AG09309 (cell line): ENCODE data around the gene FGF21.

Experiments
- DNase-seq: peaks from one replicate; pipeline ENCODE4 v3.0.0-alpha.2; 2010; ENCODE audit warnings: low read depth
- H3K4me3 ChIP-seq: 2 replicates; pipeline ENCODE4 v1.5.1; 2011; ENCODE audit warnings: mild to moderate bottlenecking, low read depth, low read length, moderate library complexity; ENCODE audit not compliant: control insufficient read depth
- TF ChIP-seq, protein P1 (sequence below): IDR thresholded peaks from 2 replicates; pipeline ENCODE4 v1.5.1; 2011; ENCODE audit warnings: mild to moderate bottlenecking, low read depth, low read length, inconsistent platforms; ENCODE audit not compliant: insufficient read depth, control insufficient read depth; ENCODE audit errors: missing control alignments

FGF21 gene

DNA sequence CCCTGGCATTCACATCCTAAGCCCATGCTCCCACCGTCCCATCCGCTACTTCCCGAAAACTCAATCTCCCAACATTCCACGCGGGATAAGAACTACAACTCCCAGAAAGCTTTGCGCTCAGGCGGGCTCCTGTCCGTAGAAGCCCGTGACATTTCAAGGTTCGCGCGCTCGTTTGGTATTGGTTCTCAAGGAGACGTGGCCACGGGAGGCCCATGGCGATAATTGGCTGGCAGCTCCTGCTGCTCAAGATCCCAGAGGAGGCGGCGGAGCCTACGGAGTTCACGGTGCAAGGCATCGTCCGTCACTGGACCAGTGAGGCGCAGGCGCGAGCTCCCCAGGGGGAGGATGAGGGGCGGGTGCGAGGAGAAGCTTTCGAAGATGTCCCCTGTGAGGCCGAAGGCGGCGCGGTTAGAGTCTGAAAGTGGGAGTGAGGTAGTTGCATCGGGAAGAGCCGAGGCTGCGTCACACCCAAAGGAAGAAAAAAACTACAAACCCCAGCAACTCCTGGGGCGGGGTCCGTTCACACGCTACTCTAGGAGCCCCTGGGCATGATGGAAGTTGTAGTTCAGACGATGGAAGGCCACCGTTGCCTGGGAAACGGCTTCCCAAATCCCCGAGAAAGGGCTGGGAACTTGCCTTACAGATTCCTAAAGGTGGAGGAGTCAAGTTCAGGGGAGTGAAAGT lies 34.6 kb upstream of the FGF21 start:
- H3K4me3 ChIP-seq = peak overlapping the region; percentile 82
- TF ChIP-seq, protein P1, sequence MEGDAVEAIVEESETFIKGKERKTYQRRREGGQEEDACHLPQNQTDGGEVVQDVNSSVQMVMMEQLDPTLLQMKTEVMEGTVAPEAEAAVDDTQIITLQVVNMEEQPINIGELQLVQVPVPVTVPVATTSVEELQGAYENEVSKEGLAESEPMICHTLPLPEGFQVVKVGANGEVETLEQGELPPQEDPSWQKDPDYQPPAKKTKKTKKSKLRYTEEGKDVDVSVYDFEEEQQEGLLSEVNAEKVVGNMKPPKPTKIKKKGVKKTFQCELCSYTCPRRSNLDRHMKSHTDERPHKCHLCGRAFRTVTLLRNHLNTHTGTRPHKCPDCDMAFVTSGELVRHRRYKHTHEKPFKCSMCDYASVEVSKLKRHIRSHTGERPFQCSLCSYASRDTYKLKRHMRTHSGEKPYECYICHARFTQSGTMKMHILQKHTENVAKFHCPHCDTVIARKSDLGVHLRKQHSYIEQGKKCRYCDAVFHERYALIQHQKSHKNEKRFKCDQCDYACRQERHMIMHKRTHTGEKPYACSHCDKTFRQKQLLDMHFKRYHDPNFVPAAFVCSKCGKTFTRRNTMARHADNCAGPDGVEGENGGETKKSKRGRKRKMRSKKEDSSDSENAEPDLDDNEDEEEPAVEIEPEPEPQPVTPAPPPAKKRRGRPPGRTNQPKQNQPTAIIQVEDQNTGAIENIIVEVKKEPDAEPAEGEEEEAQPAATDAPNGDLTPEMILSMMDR = no peak
- peak; percentile 97 for DNase-seq

DNA sequence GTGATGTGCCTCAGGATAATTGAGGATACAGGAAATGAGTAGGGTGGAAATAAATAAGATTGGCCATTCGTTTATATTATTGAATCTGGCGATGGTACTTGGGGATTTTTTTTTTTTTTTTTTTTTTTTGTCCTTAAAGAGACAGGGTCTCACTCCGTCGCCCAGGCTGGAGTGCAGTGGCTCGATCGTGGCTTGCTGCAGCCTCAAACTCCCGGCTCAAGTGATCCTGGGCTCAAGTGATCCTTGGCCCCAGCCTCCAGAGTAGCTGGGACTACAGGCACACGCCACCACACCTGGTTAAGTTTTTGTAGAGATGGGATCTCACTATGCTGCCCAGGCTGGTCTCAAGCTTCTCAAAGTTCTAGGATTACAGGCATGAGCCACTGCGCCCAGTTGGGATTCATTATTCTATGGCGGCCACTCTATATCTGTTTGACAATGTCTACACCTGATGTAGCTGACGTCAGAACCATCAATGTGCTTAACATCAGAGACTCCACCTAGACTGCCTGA lies 33.1 kb upstream of the FGF21 start:
- H3K4me3 ChIP-seq = no peak overlapping the region
- DNase-seq = no peak
- TF ChIP-seq, protein P1 = no peak

DNA sequence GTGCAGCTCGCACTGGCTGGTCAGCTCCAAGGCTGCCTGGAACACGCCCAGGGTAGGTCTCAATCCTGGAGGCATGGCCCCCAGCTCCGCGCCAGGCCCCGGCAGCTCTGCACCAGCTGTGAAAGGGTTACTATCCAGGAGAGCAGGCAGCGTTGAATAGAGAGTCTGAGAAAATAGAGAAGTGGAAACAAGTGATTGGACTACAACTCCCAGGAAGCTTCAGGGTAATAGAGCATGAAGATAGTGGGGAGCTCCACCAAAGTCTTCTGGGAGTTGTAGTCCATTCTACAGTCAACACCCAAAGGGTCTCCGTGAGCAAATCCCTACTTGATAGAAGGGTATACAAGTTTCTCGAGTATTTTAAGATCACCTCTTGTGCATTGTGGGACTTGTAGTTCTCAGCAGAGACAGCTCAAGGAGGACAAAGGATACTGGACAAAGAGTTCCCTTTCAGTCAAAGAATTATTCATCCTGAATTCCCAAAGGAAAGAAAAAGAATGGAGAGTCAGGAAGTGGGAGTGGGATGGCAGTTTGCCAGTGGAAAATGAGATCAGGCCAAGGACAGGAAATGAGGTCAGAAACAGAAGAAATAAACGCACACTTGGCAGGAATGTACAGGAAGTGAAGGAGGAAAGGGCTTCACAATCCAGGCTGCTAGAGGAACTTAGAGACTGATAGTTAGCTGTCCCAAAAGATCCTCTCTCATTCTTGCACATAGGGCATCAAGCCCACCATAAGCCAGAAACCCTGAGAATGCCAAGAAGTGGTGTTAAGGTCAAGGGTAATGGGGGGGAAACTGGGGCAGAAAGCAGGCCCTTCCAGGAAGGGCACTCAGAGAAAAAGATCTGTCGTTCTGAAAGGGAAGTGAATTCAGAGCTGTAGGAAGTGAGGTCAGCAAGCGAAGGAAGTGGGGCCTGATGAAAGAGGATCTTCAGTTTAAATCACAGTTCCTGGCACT lies 30.2 kb upstream of the FGF21 start:
- H3K4me3 ChIP-seq = no peak overlapping the region
- TF ChIP-seq, protein P1 = no peak
- no peak for DNase-seq

DNA sequence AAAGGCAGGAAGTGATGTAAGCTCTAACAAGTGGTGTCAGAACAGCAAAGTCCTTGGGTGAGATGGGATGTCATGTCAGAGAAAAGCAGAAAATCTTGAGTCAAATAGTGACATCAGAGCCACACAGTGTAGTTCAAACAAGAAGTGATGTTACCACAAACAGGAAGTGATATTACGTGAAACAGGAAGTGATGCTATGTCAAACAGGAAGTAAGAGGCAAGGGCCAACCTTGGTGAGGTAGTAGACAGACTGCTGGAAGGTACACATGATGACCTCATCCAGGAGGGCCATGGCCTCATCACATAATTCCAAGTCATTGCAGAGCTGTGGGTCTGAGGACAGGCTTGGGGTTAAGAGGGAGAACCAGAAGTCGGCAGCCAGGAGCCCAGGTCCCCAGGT lies 28.8 kb upstream of the FGF21 start:
- TF ChIP-seq, protein P1 = no peak
- no peak for DNase-seq
- no peak overlapping the region for H3K4me3 ChIP-seq

DNA sequence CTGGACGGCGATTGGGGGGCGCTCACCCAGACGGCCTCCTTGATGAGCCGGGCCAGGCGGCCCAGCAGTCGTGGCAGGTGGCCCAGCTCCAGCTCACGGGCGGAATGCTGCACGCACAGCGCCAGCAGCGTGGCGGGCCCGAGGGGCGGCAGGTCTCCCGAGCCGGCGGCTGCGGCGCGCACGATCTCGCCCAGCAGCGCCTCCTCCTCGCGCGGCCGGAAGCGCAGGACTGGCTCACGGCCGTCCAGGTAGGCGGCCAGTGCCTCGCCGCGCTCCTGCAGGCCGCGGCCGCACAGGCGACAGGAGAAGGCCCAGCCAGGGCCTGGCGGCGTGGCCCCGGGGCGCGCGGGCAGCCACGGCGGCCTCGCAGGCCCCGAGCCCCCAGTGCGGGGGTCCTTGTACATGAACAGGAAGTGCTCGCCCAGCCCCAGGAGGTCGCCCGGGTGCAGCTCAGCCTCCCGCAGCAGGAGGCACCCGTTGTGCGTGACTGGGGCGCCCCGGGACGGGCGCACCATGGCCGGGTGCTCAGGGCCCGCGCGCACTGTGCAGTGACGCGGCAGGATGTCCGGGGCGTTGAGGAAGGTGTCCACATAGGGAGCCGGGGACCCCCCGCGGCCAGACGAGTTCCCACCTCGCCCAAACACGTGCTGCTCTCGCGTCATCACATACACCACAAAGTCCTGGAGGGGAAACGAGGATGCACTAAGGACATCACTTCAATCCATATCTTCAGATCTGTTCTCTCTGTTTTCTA lies 26.2 kb upstream of the FGF21 start:
- DNase-seq = no peak
- TF ChIP-seq, protein P1 = no peak
- H3K4me3 ChIP-seq = no peak overlapping the region

DNA sequence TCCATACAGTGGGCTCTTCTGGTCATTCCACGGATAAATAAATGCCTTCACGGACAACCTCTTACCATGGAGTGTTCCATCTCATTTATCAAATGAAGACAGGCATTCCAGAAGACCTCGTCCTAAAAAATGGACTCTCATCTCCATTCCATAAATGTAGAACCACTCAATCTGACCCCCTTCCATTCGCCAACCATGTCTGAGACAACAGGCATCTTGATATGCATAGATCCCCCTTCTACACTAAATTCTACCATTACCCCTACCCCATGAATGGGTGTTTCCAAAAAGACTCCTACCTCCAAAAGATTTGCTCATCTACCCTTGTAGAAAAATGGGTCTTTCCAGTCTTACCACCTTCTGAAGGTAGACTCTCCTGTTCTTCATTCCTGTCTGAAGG lies 23.9 kb upstream of the FGF21 start:
- DNase-seq = no peak
- TF ChIP-seq, protein P1 = no peak

More for the DNA sequence above, 23.9 kb upstream of the FGF21 start:
- H3K4me3 ChIP-seq = no peak overlapping the region
